ENCODE data around the gene PRKN.

The PRKN gene

GRCh38 chr6:161564952-161565351 lies 1162.6 kb downstream of the PRKN start:
- DNase-seq = no peak

DNA sequence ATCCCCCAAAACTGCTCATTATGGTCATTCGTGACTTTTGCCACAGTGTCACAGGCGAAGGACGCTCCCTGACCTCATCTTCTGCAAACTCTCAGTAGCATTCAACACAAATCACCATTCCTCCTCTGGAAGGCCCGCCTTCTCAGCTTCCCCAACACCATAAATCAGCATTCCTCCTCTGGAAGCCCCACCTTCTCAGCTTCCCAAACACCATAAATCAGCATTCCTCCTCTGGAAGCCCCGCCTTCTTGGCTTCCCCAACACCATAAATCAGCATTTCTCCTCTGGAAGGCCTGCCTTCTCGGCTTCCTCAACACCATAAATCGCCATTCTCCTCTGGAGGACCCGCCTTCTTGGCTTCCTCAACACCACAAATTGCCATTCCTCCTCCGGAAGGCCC lies 1165.7 kb downstream of the PRKN start:
- DNase-seq = no peak

GRCh38 chr6:161557333-161558107 lies 1170.0 kb downstream of the PRKN start:
- DNase-seq = no peak

DNA sequence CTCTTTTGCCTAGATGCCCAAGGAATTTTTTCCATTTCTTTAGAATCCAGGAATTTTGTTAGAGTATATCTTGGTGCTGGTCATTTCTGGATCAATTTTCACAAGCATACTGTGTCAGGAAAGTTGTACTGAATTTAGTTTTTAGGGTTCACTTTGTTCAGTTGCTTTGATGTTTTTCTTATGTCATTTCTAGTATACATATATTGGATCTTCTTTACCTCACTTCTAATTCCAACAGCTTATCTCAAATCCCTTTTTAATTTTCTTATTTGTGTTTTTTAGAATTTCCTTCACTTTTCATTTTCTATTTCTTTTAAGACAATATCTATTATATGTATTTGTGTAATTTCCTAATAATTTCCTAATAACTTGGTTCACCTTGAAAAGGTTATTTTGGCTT lies 1172.7 kb downstream of the PRKN start:
- no peak for DNase-seq

- no peak for DNase-seq
Observed at GRCh38 chr6:161549977-161550655, 1177.5 kb downstream of the PRKN start.

- DNase-seq = no peak
Observed at GRCh38 chr6:161548713-161549296, 1178.8 kb downstream of the PRKN start.

DNA sequence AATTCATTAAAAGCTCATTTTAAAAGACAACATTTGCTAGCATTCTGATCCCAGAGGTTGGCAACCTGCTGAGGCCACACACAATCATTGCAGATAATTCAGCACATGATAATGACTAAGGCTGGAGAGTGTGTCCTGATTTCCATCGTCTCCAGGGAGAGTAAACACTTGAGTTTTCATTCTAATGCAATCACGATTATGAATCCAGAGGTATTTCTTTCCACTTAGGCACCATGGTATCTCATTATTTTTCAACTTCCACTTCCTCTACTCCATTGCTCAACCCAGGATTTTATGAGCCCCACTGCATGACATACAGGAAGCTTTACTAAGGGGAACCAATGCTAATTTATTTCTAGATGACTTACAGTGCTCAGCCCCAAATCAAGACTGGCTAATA lies 1179.9 kb downstream of the PRKN start:
- no peak for DNase-seq

DNA sequence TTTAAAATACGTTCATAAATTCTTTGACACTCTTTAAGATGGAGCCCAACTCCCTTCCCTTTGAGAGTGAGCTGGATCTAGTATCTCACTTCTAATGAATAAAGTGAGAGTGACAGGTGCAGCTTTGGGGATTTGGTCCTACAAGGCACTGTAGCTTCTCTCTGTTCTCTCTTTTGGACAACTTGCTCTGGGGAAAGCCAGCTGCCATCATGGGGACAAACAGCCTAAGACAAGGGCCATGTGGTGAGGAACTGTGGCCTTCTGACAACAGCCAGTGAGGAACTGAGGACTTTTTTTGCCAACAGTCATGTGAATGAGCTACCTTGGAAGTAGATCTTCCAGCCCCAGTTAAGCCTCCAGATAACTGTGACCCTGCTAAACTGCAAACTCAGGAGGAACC lies 1180.9 kb downstream of the PRKN start:
- DNase-seq = no peak

- no peak for DNase-seq
Observed at GRCh38 chr6:161545741-161546140, 1181.8 kb downstream of the PRKN start.

DNA sequence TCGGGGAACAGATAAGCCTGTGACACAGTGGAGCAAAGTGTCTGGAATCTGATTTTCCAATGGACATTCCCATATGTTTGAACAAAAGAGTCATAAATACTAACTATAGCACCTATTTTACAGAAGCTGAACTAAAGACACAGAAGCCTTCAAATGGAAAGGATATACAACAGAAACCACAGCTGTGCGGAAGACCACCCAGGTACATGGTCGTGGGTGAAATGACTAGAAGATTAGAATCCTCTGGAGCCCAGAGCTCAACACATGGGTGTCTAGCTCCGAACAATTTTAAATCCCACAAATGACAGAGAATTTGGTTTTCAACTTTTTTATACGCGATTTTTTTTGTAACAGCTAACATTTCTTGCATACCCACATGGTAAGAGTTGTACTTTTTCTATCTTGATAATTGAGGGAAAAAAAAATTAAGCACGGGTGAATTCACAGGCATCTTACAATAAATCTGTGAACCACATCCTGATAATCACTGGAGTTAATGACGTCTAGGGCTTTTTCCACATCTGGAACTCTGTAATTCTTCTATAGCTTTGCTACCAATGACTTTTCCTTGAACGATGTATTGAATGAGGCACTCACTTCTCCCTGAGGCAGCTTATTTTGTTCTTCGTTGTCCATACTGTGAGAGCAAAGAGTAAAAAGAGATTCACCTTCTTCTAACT lies 1182.6 kb downstream of the PRKN start:
- DNase-seq = no peak

- DNase-seq = no peak
Observed at GRCh38 chr6:161543684-161544309, 1183.8 kb downstream of the PRKN start.

GRCh38 chr6:161542346-161542980 lies 1185.1 kb downstream of the PRKN start:
- DNase-seq = no peak

DNA sequence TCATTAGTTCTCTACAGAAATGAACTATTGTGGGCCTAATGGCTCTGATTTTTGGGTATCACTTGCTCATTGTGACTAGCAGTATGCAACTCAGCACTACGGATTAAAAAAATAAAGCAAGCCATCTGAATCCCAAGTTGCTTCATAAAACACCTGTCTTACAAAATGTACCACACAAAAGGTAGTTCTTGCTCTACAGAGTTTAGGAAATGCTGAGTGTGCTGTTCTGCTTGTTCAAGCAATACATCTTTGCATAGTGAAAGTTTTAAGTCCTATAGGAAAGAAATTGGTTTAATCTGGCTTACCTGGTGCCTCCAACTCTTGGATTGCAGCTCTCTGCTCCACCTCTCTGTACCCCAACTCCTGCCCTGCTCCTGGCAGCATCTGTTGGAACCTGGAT lies 1187.0 kb downstream of the PRKN start:
- DNase-seq = no peak

DNA sequence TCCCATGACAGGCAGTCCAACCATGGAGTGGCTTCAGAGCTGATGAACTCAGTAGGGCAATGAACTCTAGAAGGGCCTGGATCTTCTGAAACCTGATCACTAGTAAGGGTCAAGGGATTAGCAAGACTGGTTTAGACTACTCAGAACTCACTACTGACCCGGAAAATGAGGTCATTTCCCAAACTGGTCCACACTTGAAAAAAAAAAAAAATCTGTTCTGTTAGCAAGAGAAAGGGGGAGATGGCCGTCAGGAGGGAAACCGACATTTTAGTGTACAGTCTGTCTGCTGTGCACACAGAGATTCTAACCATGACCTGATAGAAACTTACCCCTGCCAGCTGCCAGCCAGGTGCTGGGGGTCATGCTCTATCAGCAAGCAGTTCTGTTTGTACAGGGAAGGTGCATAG lies 1191.3 kb downstream of the PRKN start:
- no peak for DNase-seq

DNA sequence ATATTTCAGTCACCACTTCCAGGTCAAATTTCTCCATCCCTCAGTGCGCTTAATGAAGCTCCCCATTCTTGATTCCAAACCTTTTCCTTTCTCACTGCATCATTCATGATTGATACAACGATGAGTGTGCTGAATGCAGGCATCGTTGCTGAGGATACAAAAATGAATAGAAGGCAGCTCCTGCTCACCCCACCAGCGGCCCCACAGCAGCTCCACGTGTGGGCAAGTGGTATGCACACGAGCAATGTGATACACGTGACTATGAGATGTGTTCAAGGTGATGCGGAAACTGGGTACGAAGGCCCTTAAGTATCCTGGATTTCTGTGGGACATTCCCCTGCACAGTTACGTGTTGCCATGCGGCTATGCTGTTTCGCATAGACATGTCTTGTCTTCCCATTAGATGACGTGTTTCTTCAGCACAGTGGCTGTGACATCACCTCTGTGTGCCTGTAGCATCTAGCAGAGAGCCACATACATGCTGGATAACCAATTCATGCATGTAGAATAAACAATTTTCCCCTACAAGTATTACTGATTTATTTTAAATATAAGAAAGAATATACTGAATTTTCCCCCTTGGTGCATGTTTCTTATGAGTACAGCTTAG lies 1193.2 kb downstream of the PRKN start:
- no peak for DNase-seq

DNA sequence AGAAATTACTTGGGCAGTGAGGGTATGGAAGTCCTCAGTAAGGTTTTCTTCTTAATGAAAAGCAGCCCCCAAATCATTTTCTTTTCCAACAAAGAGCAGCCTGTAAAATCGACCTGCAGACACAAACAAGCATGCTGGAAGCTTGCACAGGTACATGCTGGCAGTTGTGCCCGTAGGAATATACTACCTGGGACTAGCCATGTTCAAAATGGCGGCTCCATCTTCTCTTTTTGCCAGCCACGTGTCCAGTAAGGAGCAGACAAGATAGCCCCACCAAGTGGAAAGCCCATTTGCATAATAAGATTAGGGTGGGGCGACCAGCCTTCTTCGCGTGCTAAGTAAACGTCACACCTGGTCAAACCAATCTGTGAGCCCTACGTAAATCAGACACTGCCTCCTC lies 1194.3 kb downstream of the PRKN start:
- DNase-seq = no peak

GRCh38 chr6:161532536-161532935 lies 1195.0 kb downstream of the PRKN start:
- no peak for DNase-seq

DNA sequence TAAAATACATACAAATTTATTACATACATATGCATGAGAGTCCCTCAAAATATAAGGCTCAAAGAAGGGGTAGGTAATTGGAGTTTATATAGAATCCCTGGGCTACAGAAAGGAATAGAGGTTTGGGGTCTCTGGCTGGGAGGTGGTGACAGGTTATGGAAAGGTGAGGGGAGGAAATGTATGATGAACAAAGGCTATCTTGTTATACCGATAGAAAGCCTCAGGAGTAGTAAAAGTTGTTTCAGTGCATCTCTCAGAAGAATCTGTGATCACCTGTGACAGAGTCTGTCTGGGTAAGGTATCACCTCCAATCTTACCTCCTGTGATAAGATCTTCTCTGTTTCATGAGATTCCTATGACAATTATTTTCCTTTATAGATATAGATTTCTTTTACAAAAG lies 1200.8 kb downstream of the PRKN start:
- no peak for DNase-seq

- DNase-seq = no peak
Observed at GRCh38 chr6:161523362-161523761, 1204.2 kb downstream of the PRKN start.

- DNase-seq = no peak
Observed at GRCh38 chr6:161522276-161522675, 1205.3 kb downstream of the PRKN start.

DNA sequence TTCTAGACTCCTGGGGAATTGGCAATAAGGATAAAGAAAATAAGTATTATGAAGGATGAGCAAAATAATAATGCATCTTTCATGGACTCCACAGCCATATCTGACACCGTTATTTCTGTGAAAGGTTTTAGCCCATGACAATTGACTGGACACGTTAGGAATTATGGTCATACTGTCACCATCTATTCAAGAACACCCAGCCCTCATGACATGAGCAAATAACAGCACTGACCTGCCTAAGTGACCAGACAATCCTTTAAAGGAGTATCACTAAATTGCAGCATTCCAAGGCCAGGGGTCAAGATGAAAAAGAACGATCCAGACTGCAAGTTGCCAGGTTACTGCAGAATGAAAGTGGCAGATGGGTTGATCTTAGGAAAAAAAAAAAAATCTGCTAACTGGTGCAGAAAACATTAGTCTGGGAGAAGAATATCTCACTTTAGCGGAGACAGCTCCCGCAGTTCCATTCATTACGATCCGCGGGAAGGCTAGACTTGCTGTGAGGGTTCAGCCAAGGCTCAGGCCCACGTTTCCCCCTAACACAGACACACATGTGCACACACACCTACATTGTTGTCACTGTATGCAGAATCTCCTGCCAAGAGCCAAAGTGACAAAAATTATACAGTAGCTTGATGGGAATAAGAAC lies 1216.0 kb downstream of the PRKN start:
- DNase-seq = no peak

DNA sequence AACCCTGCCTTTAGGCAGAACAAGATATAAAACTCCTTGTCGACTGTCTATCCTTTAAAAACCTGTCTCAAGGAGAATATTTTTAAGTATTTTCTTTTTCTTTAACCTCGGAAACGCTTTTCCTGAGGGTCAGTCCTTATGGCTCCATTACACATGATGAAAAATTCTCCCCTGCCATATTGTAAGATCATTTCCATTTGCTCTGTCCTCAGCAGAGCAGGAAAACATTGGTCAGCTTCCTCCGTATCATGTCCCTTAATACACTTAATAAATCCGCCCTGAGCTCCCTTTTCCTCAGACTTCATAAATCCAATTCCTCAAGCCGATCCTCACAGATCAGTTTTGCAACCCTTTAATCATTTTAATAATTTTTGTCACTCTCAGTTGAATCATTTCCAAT lies 1219.2 kb downstream of the PRKN start:
- DNase-seq = no peak

Data from femur (tissue), 1 donor.